IMR-90 (cell line): ENCODE results near the gene LZTFL1. TPM values are rescaled to one million over a fixed set of nuclear protein-coding genes. Genes with fewer than 3 reads are reported as not detected.

Experiments used
- ATAC-seq: fragments of 200-7000 bp; cut with Tn5 transposase; 2 replicates; pipeline ENCODE4 v1.9.1; 2020; ENCODE audit warnings: low read depth, mild to moderate bottlenecking, moderate library complexity
- BruUV-seq: library from RNA; stranded (reverse); fragments of 400-500 nt; replicated peaks from 2 replicates; lab custom pipeline; 2021; lab: Mats Ljungman, UMichigan
- CTCF ChIA-PET: fragments of 300-600 bp; formaldehyde crosslinking; extraction: SDS; loops from one replicate; lab custom pipeline; 2021; ENCODE audit warnings: antibody characterized with exemption; lab: Yijun Ruan, JAX
- POLR2A ChIA-PET: fragments of 300-600 bp; sonication (Branson Sonifier 250); formaldehyde crosslinking; loops from one replicate; lab custom pipeline; 2022; ENCODE audit warnings: antibody characterized with exemption; ENCODE audit not compliant: unreplicated experiment; lab: Charles Lee
- DNase-seq: peaks from one replicate; pipeline ENCODE4 v3.0.0; 2013
- H2AFZ ChIP-seq: replicated peaks from 2 replicates; pipeline ENCODE3; 2013; ENCODE audit warnings: low read length, mild to moderate bottlenecking; ENCODE audit not compliant: poor library complexity
- H2AK5ac ChIP-seq: 2 replicates; pipeline ENCODE4 v1.6.1; 2013; ENCODE audit warnings: low read depth, low read length, inconsistent platforms
- H2AK9ac ChIP-seq: replicated peaks from 2 replicates; pipeline ENCODE3; 2013; ENCODE audit warnings: mild to moderate bottlenecking, low read depth, low read length, moderate library complexity; ENCODE audit not compliant: poor library complexity
- H2BK120ac ChIP-seq: 2 replicates; pipeline ENCODE4 v1.6.1; 2013; ENCODE audit warnings: low read depth, low read length, inconsistent platforms
- H2BK15ac ChIP-seq: 3 replicates; pipeline ENCODE4 v1.6.1; 2013; ENCODE audit warnings: low read depth, low read length, inconsistent platforms
- H2BK20ac ChIP-seq: 2 replicates; pipeline ENCODE4 v1.6.1; 2013; ENCODE audit warnings: low read depth, mild to moderate bottlenecking, inconsistent platforms, low read length, moderate library complexity
- H2BK5ac ChIP-seq: 2 replicates; pipeline ENCODE4 v1.6.1; 2013; ENCODE audit warnings: mild to moderate bottlenecking, low read depth, low read length, inconsistent platforms; ENCODE audit not compliant: poor library complexity, severe bottlenecking
- H3K14ac ChIP-seq: replicated peaks from 2 replicates; pipeline ENCODE4 v1.6.1; 2013; ENCODE audit warnings: low read depth, low read length, inconsistent platforms
- H3K18ac ChIP-seq: 2 replicates; pipeline ENCODE4 v1.6.1; 2013; ENCODE audit warnings: low read depth, low read length, control low read depth
- H3K23ac ChIP-seq: 2 replicates; pipeline ENCODE4 v1.6.1; 2013; ENCODE audit warnings: low read depth, low read length, inconsistent platforms
- H3K27ac ChIP-seq: 2 replicates; pipeline ENCODE4 v1.5.1; 2013; ENCODE audit warnings: mild to moderate bottlenecking, control low read depth, low read length; ENCODE audit not compliant: insufficient read depth
- H3K27me3 ChIP-seq: 2 replicates; pipeline ENCODE4 v1.6.1; 2013; ENCODE audit warnings: low read length; ENCODE audit not compliant: control insufficient read depth, insufficient read depth
- H3K36me3 ChIP-seq: 2 replicates; pipeline ENCODE4 v1.6.1; 2013; ENCODE audit warnings: low read length, mixed read lengths; ENCODE audit not compliant: control insufficient read depth, insufficient read depth
- H3K4ac ChIP-seq: 2 replicates; pipeline ENCODE4 v1.6.1; 2013; ENCODE audit warnings: low read depth, low read length, inconsistent platforms
- H3K4me1 ChIP-seq: 2 replicates; pipeline ENCODE4 v1.6.1; 2013; ENCODE audit warnings: low read length, mixed read lengths; ENCODE audit not compliant: control insufficient read depth, insufficient read depth
- H3K4me2 ChIP-seq: 2 replicates; pipeline ENCODE4 v1.6.1; 2013; ENCODE audit warnings: low read depth, mild to moderate bottlenecking, control low read depth, low read length, moderate library complexity
- H3K4me3 ChIP-seq: 2 replicates; pipeline ENCODE4 v1.5.1; 2013; ENCODE audit warnings: low read depth, mild to moderate bottlenecking, control low read depth, low read length, moderate library complexity; ENCODE audit not compliant: insufficient read depth
- H3K56ac ChIP-seq: 2 replicates; pipeline ENCODE4 v1.6.1; 2013; ENCODE audit warnings: low read length, inconsistent platforms; ENCODE audit not compliant: insufficient read depth; ENCODE audit errors: extremely low read depth
- H3K79me1 ChIP-seq, 2 experiments: 2 replicates each; pipeline ENCODE4 v1.6.1; 2013; ENCODE audit warnings: low read length in 2 of 2, inconsistent platforms in 1 of 2, low read depth in 1 of 2
- H3K9ac ChIP-seq: 2 replicates; pipeline ENCODE4 v1.6.1; 2013; ENCODE audit warnings: low read depth, low read length, control low read depth
- H3K9me1 ChIP-seq: 2 replicates; pipeline ENCODE4 v1.6.1; 2013; ENCODE audit warnings: low read length, inconsistent platforms; ENCODE audit not compliant: insufficient read depth
- H3K9me3 ChIP-seq: 2 replicates; pipeline ENCODE4 v1.6.1; 2013; ENCODE audit warnings: low read length; ENCODE audit not compliant: control insufficient read depth, insufficient read depth
- H4K20me1 ChIP-seq: 2 replicates; pipeline ENCODE4 v1.6.1; 2013; ENCODE audit warnings: low read length, inconsistent platforms; ENCODE audit not compliant: insufficient read depth
- H4K5ac ChIP-seq: 2 replicates; pipeline ENCODE4 v1.6.1; 2013; ENCODE audit warnings: mild to moderate bottlenecking, low read depth, low read length, control low read depth
- H4K8ac ChIP-seq, 2 experiments: 2 replicates each; pipeline ENCODE4 v1.6.1; 2013; ENCODE audit warnings: low read depth in 2 of 2, low read length in 2 of 2, control low read depth in 1 of 2, inconsistent platforms in 1 of 2
- H4K91ac ChIP-seq: 2 replicates; pipeline ENCODE4 v1.6.1; 2013; ENCODE audit warnings: low read depth, low read length, inconsistent platforms; ENCODE audit not compliant: insufficient read depth
- MAFK ChIP-seq: IDR thresholded peaks from 2 replicates; pipeline ENCODE4 v1.6.1; 2012; ENCODE audit warnings: low read depth, low read length, improper control_type of control experiment
- MAZ ChIP-seq: IDR thresholded peaks from 2 replicates; pipeline ENCODE4 v1.6.1; 2012; ENCODE audit warnings: low read depth, mild to moderate bottlenecking, low read length, improper control_type of control experiment, moderate library complexity, borderline replicate concordance
- POLR2A ChIP-seq: IDR thresholded peaks from 2 replicates; pipeline ENCODE4 v1.6.1; 2012; ENCODE audit warnings: mild to moderate bottlenecking, low read depth, low read length
- RFX5 ChIP-seq: IDR thresholded peaks from 2 replicates; pipeline ENCODE4 v1.8.0; 2012; ENCODE audit warnings: low read depth, mild to moderate bottlenecking, low read length, moderate library complexity
- SMC3 ChIP-seq: fragments of 150-350 bp; IDR thresholded peaks from 2 replicates; pipeline ENCODE4 v1.6.1; 2016; ENCODE audit warnings: low read depth, mild to moderate bottlenecking, antibody characterized with exemption, low read length, moderate library complexity
- WGBS, 2 experiments: methylation state at CpG; one replicate each; pipeline versions ENCODE4 v1.1.5 to v1.1.7; 2013; ENCODE audit warnings: missing lambda C conversion rate in 2 of 2; ENCODE audit not compliant: insufficient read length in 1 of 2; ENCODE audit errors: extremely low coverage in 2 of 2; 5-methylcytosine and 5-hydroxymethylcytosine counted together
- dilution Hi-C: fragments of 300-500 bp; cut with HindIII; formaldehyde crosslinking; loops from one replicate; pipeline ENCODE4 v1.14.3; 2018; ENCODE audit warnings: low sequenced_read_pairs; ENCODE audit not compliant: unreplicated experiment
- in situ Hi-C: fragments of 300-500 bp; cut with MboI; formaldehyde crosslinking; loops from 3 replicates; pipeline ENCODE4 v1.14.3; 2019; ENCODE audit warnings: low sequenced_read_pairs, inconsistent platforms, mixed read lengths
- intact Hi-C: fragments of 100-400 bp; cut with micrococcal nuclease; formaldehyde crosslinking; loops from 2 replicates; pipeline ENCODE4 v1.10.0; 2022
- polyA plus RNA-seq, 3 experiments: library from polyadenylated mRNA; depleted of rRNA; stranded (reverse); fragments of >200 nt; gene quantifications; 2 replicates each; pipeline ENCODE4 v1.2.3, GENCODE V29; 2012; ENCODE audit warnings: low replicate concordance in 1 of 3
- total RNA-seq: library from RNA; depleted of rRNA; stranded (reverse); fragments of >200 nt; gene quantifications from 2 replicates; pipeline ENCODE4 v1.2.3, GENCODE V29; 2012
- TF ChIP-seq, protein P1 (sequence below): fragments of 150-350 bp; IDR thresholded peaks from 2 replicates; pipeline ENCODE4 v1.6.1; 2017; ENCODE audit warnings: mild to moderate bottlenecking, antibody characterized with exemption, low read length, low read depth

Gene LZTFL1
- total and polyA plus RNA-seq, 2 of the 4 experiments (the other 2 are of a cell fraction), result 10.3 to 10.4 TPM

DNA sequence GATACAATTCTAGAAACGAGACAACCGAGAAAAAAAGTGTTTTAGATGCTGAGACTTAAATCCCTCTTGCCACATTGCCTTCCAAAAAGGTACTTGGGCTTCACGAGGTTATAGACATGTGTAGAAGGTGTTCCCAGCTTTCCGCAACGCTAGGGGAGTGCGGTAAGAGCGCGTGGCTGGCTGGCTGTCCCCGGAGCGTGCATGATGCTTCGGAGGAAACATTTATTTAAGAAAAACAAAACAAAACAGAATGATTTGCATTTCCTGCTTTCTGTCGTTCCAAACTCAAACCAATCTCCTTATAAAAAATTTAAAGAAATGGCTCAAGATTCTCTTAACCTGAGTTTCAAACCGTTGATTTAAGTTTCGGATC lies 46.4 kb downstream of the LZTFL1 start:
- Histone ChIP-seq H2AFZ (no peak overlapping the region), H3K56ac (no peak overlapping the region), H3K4ac (no peak overlapping the region), H4K5ac (no peak overlapping the region), H2BK120ac (no peak overlapping the region), H3K79me1 (no peaks in the 10 kb centered on the region), H3K36me3 (no peaks in the 10 kb centered on the region), H4K20me1 (no peaks in the 10 kb centered on the region; the same call in none of the 2 replicates), H2BK20ac (no peak overlapping the region), H4K91ac (no peak overlapping the region), H3K27me3 (peaks cover 86% of the 10 kb centered on the region), H2AK5ac (no peak overlapping the region), H3K14ac (no peak overlapping the region), H3K9ac (no peak overlapping the region), H3K9me1 (no peaks in the 10 kb centered on the region), H4K8ac (no peak overlapping the region), H3K4me2 (no peak overlapping the region), H3K18ac (no peak overlapping the region), H3K4me1 (peaks cover 5% of the 10 kb centered on the region; the same call in 1 of the 2 replicates), H3K9me3 (peaks cover 3% of the 10 kb centered on the region; the same call in 1 of the 2 replicates), H2BK15ac (no peak overlapping the region), H3K27ac (no peak overlapping the region), H3K4me3 (no peak overlapping the region), H3K23ac (peak overlapping the region; percentile 54; the same call in 1 of the 2 replicates), H2BK5ac (no peak overlapping the region), H2AK9ac (no peak overlapping the region)
- intact Hi-C loops (no loop called here), dilution Hi-C loops (no loop called here), in situ Hi-C loops (no loop called here)
- POLR2A ChIA-PET, result no interaction called here
- no CpG with 5 or more reads among the region's 14 CpGs for WGBS, 2 experiments
- TF ChIP-seq MAFK (no peak), SMC3 (no peak), POLR2A (no peak), RFX5 (no peak), MAZ (no peak)
- TF ChIP-seq, protein P1, sequence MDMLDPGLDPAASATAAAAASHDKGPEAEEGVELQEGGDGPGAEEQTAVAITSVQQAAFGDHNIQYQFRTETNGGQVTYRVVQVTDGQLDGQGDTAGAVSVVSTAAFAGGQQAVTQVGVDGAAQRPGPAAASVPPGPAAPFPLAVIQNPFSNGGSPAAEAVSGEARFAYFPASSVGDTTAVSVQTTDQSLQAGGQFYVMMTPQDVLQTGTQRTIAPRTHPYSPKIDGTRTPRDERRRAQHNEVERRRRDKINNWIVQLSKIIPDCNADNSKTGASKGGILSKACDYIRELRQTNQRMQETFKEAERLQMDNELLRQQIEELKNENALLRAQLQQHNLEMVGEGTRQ, result no peak
- no TSS peak for BruUV-seq
- CTCF ChIA-PET, result no interaction called here
- DNase-seq, result peak; percentile 4
- no peak for ATAC-seq
